IMR-90 (cell line): ENCODE measurements around the gene GPAT3. TPM values are rescaled to one million over a fixed set of nuclear protein-coding genes. Genes with fewer than 3 reads are reported as not detected.

ENCODE experiments used
- ATAC-seq: fragments of 200-7000 bp; cut with Tn5 transposase; 2 replicates; pipeline ENCODE4 v1.9.1; 2020; ENCODE audit warnings: low read depth, mild to moderate bottlenecking, moderate library complexity
- BruUV-seq: library from RNA; stranded (reverse); fragments of 400-500 nt; replicated peaks from 2 replicates; lab custom pipeline; 2021; lab: Mats Ljungman, UMichigan
- CTCF ChIA-PET: fragments of 300-600 bp; formaldehyde crosslinking; extraction: SDS; loops from one replicate; lab custom pipeline; 2021; ENCODE audit warnings: antibody characterized with exemption; lab: Yijun Ruan, JAX
- POLR2A ChIA-PET: fragments of 300-600 bp; sonication (Branson Sonifier 250); formaldehyde crosslinking; loops from one replicate; lab custom pipeline; 2022; ENCODE audit warnings: antibody characterized with exemption; ENCODE audit not compliant: unreplicated experiment; lab: Charles Lee
- DNase-seq: peaks from one replicate; pipeline ENCODE4 v3.0.0; 2013
- H2AFZ ChIP-seq: replicated peaks from 2 replicates; pipeline ENCODE3; 2013; ENCODE audit warnings: low read length, mild to moderate bottlenecking; ENCODE audit not compliant: poor library complexity
- H2AK5ac ChIP-seq: 2 replicates; pipeline ENCODE4 v1.6.1; 2013; ENCODE audit warnings: low read depth, low read length, inconsistent platforms
- H2AK9ac ChIP-seq: replicated peaks from 2 replicates; pipeline ENCODE3; 2013; ENCODE audit warnings: mild to moderate bottlenecking, low read depth, low read length, moderate library complexity; ENCODE audit not compliant: poor library complexity
- H2BK120ac ChIP-seq: 2 replicates; pipeline ENCODE4 v1.6.1; 2013; ENCODE audit warnings: low read depth, low read length, inconsistent platforms
- H2BK15ac ChIP-seq: 3 replicates; pipeline ENCODE4 v1.6.1; 2013; ENCODE audit warnings: low read depth, low read length, inconsistent platforms
- H2BK20ac ChIP-seq: 2 replicates; pipeline ENCODE4 v1.6.1; 2013; ENCODE audit warnings: low read depth, mild to moderate bottlenecking, inconsistent platforms, low read length, moderate library complexity
- H2BK5ac ChIP-seq: 2 replicates; pipeline ENCODE4 v1.6.1; 2013; ENCODE audit warnings: mild to moderate bottlenecking, low read depth, low read length, inconsistent platforms; ENCODE audit not compliant: poor library complexity, severe bottlenecking
- H3K14ac ChIP-seq: replicated peaks from 2 replicates; pipeline ENCODE4 v1.6.1; 2013; ENCODE audit warnings: low read depth, low read length, inconsistent platforms
- H3K18ac ChIP-seq: 2 replicates; pipeline ENCODE4 v1.6.1; 2013; ENCODE audit warnings: low read depth, low read length, control low read depth
- H3K23ac ChIP-seq: 2 replicates; pipeline ENCODE4 v1.6.1; 2013; ENCODE audit warnings: low read depth, low read length, inconsistent platforms
- H3K27ac ChIP-seq: 2 replicates; pipeline ENCODE4 v1.5.1; 2013; ENCODE audit warnings: mild to moderate bottlenecking, control low read depth, low read length; ENCODE audit not compliant: insufficient read depth
- H3K27me3 ChIP-seq: 2 replicates; pipeline ENCODE4 v1.6.1; 2013; ENCODE audit warnings: low read length; ENCODE audit not compliant: control insufficient read depth, insufficient read depth
- H3K36me3 ChIP-seq: 2 replicates; pipeline ENCODE4 v1.6.1; 2013; ENCODE audit warnings: low read length, mixed read lengths; ENCODE audit not compliant: control insufficient read depth, insufficient read depth
- H3K4ac ChIP-seq: 2 replicates; pipeline ENCODE4 v1.6.1; 2013; ENCODE audit warnings: low read depth, low read length, inconsistent platforms
- H3K4me1 ChIP-seq: 2 replicates; pipeline ENCODE4 v1.6.1; 2013; ENCODE audit warnings: low read length, mixed read lengths; ENCODE audit not compliant: control insufficient read depth, insufficient read depth
- H3K4me2 ChIP-seq: 2 replicates; pipeline ENCODE4 v1.6.1; 2013; ENCODE audit warnings: low read depth, mild to moderate bottlenecking, control low read depth, low read length, moderate library complexity
- H3K4me3 ChIP-seq: 2 replicates; pipeline ENCODE4 v1.5.1; 2013; ENCODE audit warnings: low read depth, mild to moderate bottlenecking, control low read depth, low read length, moderate library complexity; ENCODE audit not compliant: insufficient read depth
- H3K56ac ChIP-seq: 2 replicates; pipeline ENCODE4 v1.6.1; 2013; ENCODE audit warnings: low read length, inconsistent platforms; ENCODE audit not compliant: insufficient read depth; ENCODE audit errors: extremely low read depth
- H3K79me1 ChIP-seq, 2 experiments: 2 replicates each; pipeline ENCODE4 v1.6.1; 2013; ENCODE audit warnings: low read length in 2 of 2, inconsistent platforms in 1 of 2, low read depth in 1 of 2
- H3K9ac ChIP-seq: 2 replicates; pipeline ENCODE4 v1.6.1; 2013; ENCODE audit warnings: low read depth, low read length, control low read depth
- H3K9me1 ChIP-seq: 2 replicates; pipeline ENCODE4 v1.6.1; 2013; ENCODE audit warnings: low read length, inconsistent platforms; ENCODE audit not compliant: insufficient read depth
- H3K9me3 ChIP-seq: 2 replicates; pipeline ENCODE4 v1.6.1; 2013; ENCODE audit warnings: low read length; ENCODE audit not compliant: control insufficient read depth, insufficient read depth
- H4K20me1 ChIP-seq: 2 replicates; pipeline ENCODE4 v1.6.1; 2013; ENCODE audit warnings: low read length, inconsistent platforms; ENCODE audit not compliant: insufficient read depth
- H4K5ac ChIP-seq: 2 replicates; pipeline ENCODE4 v1.6.1; 2013; ENCODE audit warnings: mild to moderate bottlenecking, low read depth, low read length, control low read depth
- H4K8ac ChIP-seq, 2 experiments: 2 replicates each; pipeline ENCODE4 v1.6.1; 2013; ENCODE audit warnings: low read depth in 2 of 2, low read length in 2 of 2, control low read depth in 1 of 2, inconsistent platforms in 1 of 2
- H4K91ac ChIP-seq: 2 replicates; pipeline ENCODE4 v1.6.1; 2013; ENCODE audit warnings: low read depth, low read length, inconsistent platforms; ENCODE audit not compliant: insufficient read depth
- BHLHE40 ChIP-seq: fragments of 150-350 bp; IDR thresholded peaks from 2 replicates; pipeline ENCODE4 v1.6.1; 2016; ENCODE audit warnings: mild to moderate bottlenecking, low read depth, low read length
- CEBPB ChIP-seq: IDR thresholded peaks from 2 replicates; pipeline ENCODE4 v1.6.1; 2012; ENCODE audit warnings: low read depth, low read length, improper control_type of control experiment
- CTCF ChIP-seq: conservative IDR thresholded peaks from 2 replicates; pipeline ENCODE4 v1.5.1; 2012; ENCODE audit warnings: mild to moderate bottlenecking, low read depth, low read length, improper control_type of control experiment
- FOS ChIP-seq: fragments of 150-350 bp; IDR thresholded peaks from 2 replicates; pipeline ENCODE4 v1.6.1; 2016; ENCODE audit warnings: low read depth, low read length
- POLR2A ChIP-seq: IDR thresholded peaks from 2 replicates; pipeline ENCODE4 v1.6.1; 2012; ENCODE audit warnings: mild to moderate bottlenecking, low read depth, low read length
- RAD21 ChIP-seq: IDR thresholded peaks from 2 replicates; pipeline ENCODE4 v1.6.1; 2012; ENCODE audit warnings: low read length, improper control_type of control experiment
- SMC3 ChIP-seq: fragments of 150-350 bp; IDR thresholded peaks from 2 replicates; pipeline ENCODE4 v1.6.1; 2016; ENCODE audit warnings: low read depth, mild to moderate bottlenecking, antibody characterized with exemption, low read length, moderate library complexity
- WGBS, 2 experiments: methylation state at CpG; one replicate each; pipeline versions ENCODE4 v1.1.5 to v1.1.7; 2013; ENCODE audit warnings: missing lambda C conversion rate in 2 of 2; ENCODE audit not compliant: insufficient read length in 1 of 2; ENCODE audit errors: extremely low coverage in 2 of 2; 5-methylcytosine and 5-hydroxymethylcytosine counted together
- dilution Hi-C: fragments of 300-500 bp; cut with HindIII; formaldehyde crosslinking; loops from one replicate; pipeline ENCODE4 v1.14.3; 2018; ENCODE audit warnings: low sequenced_read_pairs; ENCODE audit not compliant: unreplicated experiment
- in situ Hi-C: fragments of 300-500 bp; cut with MboI; formaldehyde crosslinking; loops from 3 replicates; pipeline ENCODE4 v1.14.3; 2019; ENCODE audit warnings: low sequenced_read_pairs, inconsistent platforms, mixed read lengths
- intact Hi-C: fragments of 100-400 bp; cut with micrococcal nuclease; formaldehyde crosslinking; loops from 2 replicates; pipeline ENCODE4 v1.10.0; 2022
- polyA plus RNA-seq, 3 experiments: library from polyadenylated mRNA; depleted of rRNA; stranded (reverse); fragments of >200 nt; gene quantifications; 2 replicates each; pipeline ENCODE4 v1.2.3, GENCODE V29; 2012; ENCODE audit warnings: low replicate concordance in 1 of 3
- total RNA-seq: library from RNA; depleted of rRNA; stranded (reverse); fragments of >200 nt; gene quantifications from 2 replicates; pipeline ENCODE4 v1.2.3, GENCODE V29; 2012

GPAT3 gene
- total and polyA plus RNA-seq, 2 of the 4 experiments (the other 2 are of a cell fraction), result 1.3 to 2.9 TPM

- Histone ChIP-seq H4K20me1 (no peaks in the 10 kb centered on the region), H4K5ac (no peak overlapping the region), H3K27me3 (no peaks in the 10 kb centered on the region), H3K9me3 (no peaks in the 10 kb centered on the region), H3K79me1 (peaks cover 0 to 5% of the 10 kb centered on the region in 2 experiments; a peak in 2 of 4 replicates), H2BK5ac (no peak overlapping the region), H3K14ac (no peak overlapping the region), H3K9me1 (0 out of 2 replicates have a peak, but pooled peaks cover 3% of the 10 kb centered on the region), H3K36me3 (no peaks in the 10 kb centered on the region), H3K9ac (no peak overlapping the region), H3K4ac (no peak overlapping the region), H3K27ac (no peak overlapping the region), H2BK15ac (no peak overlapping the region), H2AK9ac (no peak overlapping the region), H3K18ac (no peak overlapping the region), H4K8ac (no peak overlapping the region), H3K56ac (no peak overlapping the region), H3K4me3 (no peak overlapping the region), H3K4me1 (peaks cover 2% of the 10 kb centered on the region; the same call in 1 of the 2 replicates), H2BK20ac (no peak overlapping the region), H4K91ac (no peak overlapping the region), H2BK120ac (no peak overlapping the region), H3K23ac (no peak overlapping the region), H3K4me2 (no peak overlapping the region), H2AK5ac (no peak overlapping the region), H2AFZ (no peak overlapping the region)
- WGBS, 2 experiments, result no CpG with 5 or more reads among the region's 2 CpGs
- CTCF ChIA-PET, result interaction anchor here (0.7 kb wide), 1 partner anchor 57 kb away, joined by 3 read pairs; no protein-coding TSS in a partner anchor
- ATAC-seq, result peak; percentile 51
- peak; percentile 74 for DNase-seq
- dilution Hi-C loops (no loop called here), intact Hi-C loops (no loop called here), in situ Hi-C loops (no loop called here)
- BruUV-seq, result no TSS peak
- POLR2A ChIA-PET, result no interaction called here
- peak; percentile 93 for TF ChIP-seq CEBPB
- TF ChIP-seq CTCF, result no peak
- no peak for TF ChIP-seq RAD21
- TF ChIP-seq SMC3, result no peak
- no peak for TF ChIP-seq POLR2A
- TF ChIP-seq BHLHE40, result peak; percentile 84
- no peak for TF ChIP-seq FOS
Observed at GRCh38 chr4:83561381-83561780, 25.5 kb downstream of the GPAT3 start.
